Peyer's patch (tissue), 4 donors: ENCODE measurements around the gene F5.

Experiments
- CTCF ChIP-seq, 6 experiments: fragments of 450-650 bp in 4 of 6; fragments of 200-600 bp in 2 of 6; sonication (generic) in 1 of 6; IDR thresholded peaks; one replicate each; pipeline ENCODE4 v1.5.1; 2017 to 2019; ENCODE audit warnings: antibody characterized with exemption in 6 of 6, mild to moderate bottlenecking in 3 of 6, moderate library complexity in 1 of 6
- POLR2A ChIP-seq, 2 donors: fragments of 450-650 bp; IDR thresholded peaks; one replicate each; pipeline ENCODE4 v1.5.1; 2017; ENCODE audit warnings: antibody characterized with exemption in 2 of 2, mild to moderate bottlenecking in 2 of 2, moderate library complexity in 2 of 2

GRCh38 chr1:169515641-169516040 lies 70.6 kb downstream of the F5 start:
- TF ChIP-seq CTCF (IDR thresholded peaks at IDR 0.05) (no peak), POLR2A (IDR thresholded peaks at IDR 0.05) (no peak)
